Suprapubic skin (tissue), 4 donors: ENCODE measurements around the gene RTTN. TPM values are rescaled to one million over a fixed set of nuclear protein-coding genes. Genes with fewer than 3 reads are reported as not detected.
"Not testable (repeated sequence)": the region's sequence is repeated elsewhere in the genome, so short reads cannot be mapped to it uniquely, and the experiment has no call there.

ENCODE experiments used
- DNase-seq, 2 donors: peaks; one replicate each; pipeline ENCODE4 v3.0.0-alpha.2; 2019; ENCODE audit warnings: low spot score in 2 of 2
- H3K27ac ChIP-seq: fragments of 200-600 bp; sonication (generic); one replicate; pipeline ENCODE4 v1.5.1; 2019
- H3K27me3 ChIP-seq: fragments of 200-600 bp; sonication (generic); one replicate; pipeline ENCODE4 v1.5.1; 2019
- H3K36me3 ChIP-seq: fragments of 200-600 bp; sonication (generic); one replicate; pipeline ENCODE4 v1.5.1; 2019
- H3K4me1 ChIP-seq: fragments of 200-600 bp; sonication (generic); one replicate; pipeline ENCODE4 v1.5.1; 2019
- H3K4me3 ChIP-seq: fragments of 200-600 bp; sonication (generic); one replicate; pipeline ENCODE4 v1.5.1; 2019; ENCODE audit warnings: mild to moderate bottlenecking
- H3K9me3 ChIP-seq: fragments of 200-600 bp; sonication (generic); one replicate; pipeline ENCODE4 v1.5.1; 2019
- EP300 ChIP-seq: sonication (generic); formaldehyde crosslinking; IDR thresholded peaks from one replicate; pipeline ENCODE4 v1.6.1; 2017; ENCODE audit warnings: antibody characterized with exemption
- POLR2A ChIP-seq, 2 donors: fragments of 450-650 bp; IDR thresholded peaks; one replicate each; pipeline ENCODE4 v1.6.1; 2017; ENCODE audit warnings: antibody characterized with exemption in 2 of 2, mild to moderate bottlenecking in 2 of 2, moderate library complexity in 2 of 2
- POLR2AphosphoS5 ChIP-seq, 3 donors: sonication (generic); formaldehyde crosslinking; IDR thresholded peaks; one replicate each; pipeline ENCODE4 v1.6.1; 2017; ENCODE audit warnings: antibody characterized with exemption in 3 of 3
- WGBS: methylation state at CpG from one replicate; pipeline ENCODE4 v1.1.5; 2018; 5-methylcytosine and 5-hydroxymethylcytosine counted together
- total RNA-seq, 4 donors: library from RNA; depleted of rRNA; stranded (reverse); fragments of >200 nt; gene quantifications; one replicate each; pipeline ENCODE4 v1.1.0, GENCODE V29; 2016
- TF ChIP-seq, protein P1 (sequence below), 2 donors: fragments of 200-600 bp in 1 of 2; fragments of 450-650 bp in 1 of 2; sonication (generic) in 1 of 2; IDR thresholded peaks; one replicate each; pipeline ENCODE4 v1.5.1; 2016 to 2019; ENCODE audit warnings: antibody characterized with exemption in 2 of 2, mild to moderate bottlenecking in 1 of 2, moderate library complexity in 1 of 2

The RTTN gene
- total RNA-seq, 4 donors from 2014 or later, result 8.4 to 26.1 (median 12.5) TPM

DNA sequence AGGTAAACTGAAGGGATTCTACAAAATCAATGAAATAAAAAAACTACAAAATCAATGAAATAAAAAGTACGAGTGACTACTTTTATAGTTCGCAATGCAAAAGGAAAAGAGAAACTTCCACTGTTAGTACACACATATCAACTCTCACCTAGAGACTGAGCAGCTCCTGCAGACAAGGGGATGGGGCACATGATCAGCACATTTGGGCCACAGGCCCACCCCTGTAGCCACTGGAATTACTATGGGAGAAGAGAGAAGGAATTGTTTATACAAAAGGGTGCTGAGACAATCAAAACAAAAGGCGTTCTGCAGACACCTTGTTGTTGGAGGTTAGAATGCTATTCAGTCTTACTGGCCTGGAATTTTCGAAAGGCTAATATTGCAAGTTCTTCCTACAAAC is 223.1 kb downstream of the RTTN start:
- H3K36me3 ChIP-seq, result peaks cover 11% of the 10 kb centered on the region
- H3K27ac ChIP-seq, result no peak overlapping the region
- no peaks in the 10 kb centered on the region for H3K4me1 ChIP-seq
- no peak for TF ChIP-seq POLR2A (IDR thresholded peaks at IDR 0.05)
- WGBS, result 92% methylated on average over 4 of the region's 4 CpGs
- no peak overlapping the region for H3K4me3 ChIP-seq
- H3K9me3 ChIP-seq, result no peaks in the 10 kb centered on the region
- DNase-seq, result no peak
- no peaks in the 10 kb centered on the region for H3K27me3 ChIP-seq

DNA sequence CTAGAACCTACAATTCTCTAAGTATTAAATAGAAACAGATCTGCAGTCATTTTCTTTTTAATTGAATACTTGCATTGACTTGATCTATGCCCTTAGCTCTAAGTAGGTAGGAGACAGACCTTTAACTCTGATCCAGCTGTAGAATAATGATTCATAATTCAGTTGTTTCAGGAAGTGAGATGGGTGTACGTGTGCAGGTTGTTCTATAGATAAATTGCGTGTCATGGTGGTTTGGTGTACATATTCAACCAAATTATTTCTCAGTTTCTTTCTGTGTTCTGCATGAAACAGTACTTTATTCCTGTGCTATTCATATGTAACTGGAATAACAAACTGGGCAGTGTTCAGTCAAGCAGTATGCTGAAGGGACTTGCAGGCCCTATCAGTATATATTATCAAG is 223.5 kb downstream of the RTTN start:
- Histone ChIP-seq H3K36me3 (peaks cover 11% of the 10 kb centered on the region), H3K27me3 (no peaks in the 10 kb centered on the region), H3K4me3 (no peak overlapping the region), H3K4me1 (no peaks in the 10 kb centered on the region), H3K9me3 (no peaks in the 10 kb centered on the region), H3K27ac (no peak overlapping the region)
- no peak for DNase-seq
- TF ChIP-seq EP300, result no peak
- TF ChIP-seq, protein P1, sequence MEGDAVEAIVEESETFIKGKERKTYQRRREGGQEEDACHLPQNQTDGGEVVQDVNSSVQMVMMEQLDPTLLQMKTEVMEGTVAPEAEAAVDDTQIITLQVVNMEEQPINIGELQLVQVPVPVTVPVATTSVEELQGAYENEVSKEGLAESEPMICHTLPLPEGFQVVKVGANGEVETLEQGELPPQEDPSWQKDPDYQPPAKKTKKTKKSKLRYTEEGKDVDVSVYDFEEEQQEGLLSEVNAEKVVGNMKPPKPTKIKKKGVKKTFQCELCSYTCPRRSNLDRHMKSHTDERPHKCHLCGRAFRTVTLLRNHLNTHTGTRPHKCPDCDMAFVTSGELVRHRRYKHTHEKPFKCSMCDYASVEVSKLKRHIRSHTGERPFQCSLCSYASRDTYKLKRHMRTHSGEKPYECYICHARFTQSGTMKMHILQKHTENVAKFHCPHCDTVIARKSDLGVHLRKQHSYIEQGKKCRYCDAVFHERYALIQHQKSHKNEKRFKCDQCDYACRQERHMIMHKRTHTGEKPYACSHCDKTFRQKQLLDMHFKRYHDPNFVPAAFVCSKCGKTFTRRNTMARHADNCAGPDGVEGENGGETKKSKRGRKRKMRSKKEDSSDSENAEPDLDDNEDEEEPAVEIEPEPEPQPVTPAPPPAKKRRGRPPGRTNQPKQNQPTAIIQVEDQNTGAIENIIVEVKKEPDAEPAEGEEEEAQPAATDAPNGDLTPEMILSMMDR (IDR thresholded peaks at IDR 0.05), result no peak
- TF ChIP-seq POLR2A (IDR thresholded peaks at IDR 0.05), result no peak
- no peak for TF ChIP-seq POLR2AphosphoS5 (IDR thresholded peaks at IDR 0.05)
- WGBS, result 86% methylated on average over 2 of the region's 2 CpGs

DNA sequence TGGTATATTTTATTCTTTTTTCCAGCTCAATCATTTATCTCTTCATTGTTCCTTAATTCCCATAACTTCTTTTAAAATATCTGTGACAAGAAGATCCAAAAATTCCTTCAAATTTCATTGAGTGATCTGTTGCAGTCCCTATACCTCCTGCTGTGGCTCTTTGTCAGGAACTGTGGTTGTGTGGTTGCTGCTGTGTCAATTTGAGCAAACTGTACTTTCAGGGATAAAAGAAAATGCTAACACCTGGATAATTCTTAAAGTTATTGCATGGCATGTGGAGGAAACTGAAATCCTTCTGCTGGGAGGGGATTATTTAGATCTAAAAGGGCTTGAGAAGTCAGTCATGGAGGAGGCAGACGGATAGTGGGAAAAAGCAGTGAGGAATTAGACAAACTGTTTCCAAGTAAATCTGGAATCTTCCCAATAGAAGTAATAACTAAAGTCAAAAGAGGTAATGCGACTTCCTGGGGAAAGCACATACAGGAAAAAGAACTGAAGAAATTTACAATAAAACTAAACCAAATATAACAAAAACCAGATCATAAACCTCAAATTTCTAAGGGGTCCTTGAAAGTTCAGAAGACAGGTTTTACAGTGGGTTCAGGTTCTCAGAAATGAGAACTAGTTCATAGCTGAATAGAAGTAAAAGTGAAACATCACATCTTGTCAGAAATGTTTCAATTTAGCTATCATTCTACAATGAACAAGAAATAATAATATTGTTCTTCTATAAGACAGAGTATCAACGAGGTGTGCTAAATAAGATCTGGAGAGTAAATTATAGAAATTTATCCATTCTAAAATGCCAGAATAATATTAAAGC is 224.3 kb downstream of the RTTN start:
- Histone ChIP-seq H3K27ac (no peak overlapping the region), H3K27me3 (no peaks in the 10 kb centered on the region), H3K4me3 (no peak overlapping the region), H3K9me3 (peaks cover 5% of the 10 kb centered on the region), H3K36me3 (peaks cover 11% of the 10 kb centered on the region), H3K4me1 (no peaks in the 10 kb centered on the region)
- WGBS, result 72% methylated on average over 3 of the region's 3 CpGs
- TF ChIP-seq POLR2AphosphoS5 (IDR thresholded peaks at IDR 0.05) (no peak), EP300 (no peak), POLR2A (IDR thresholded peaks at IDR 0.05) (no peak)
- TF ChIP-seq, protein P1 (IDR thresholded peaks at IDR 0.05), result no peak
- DNase-seq, result no peak

DNA sequence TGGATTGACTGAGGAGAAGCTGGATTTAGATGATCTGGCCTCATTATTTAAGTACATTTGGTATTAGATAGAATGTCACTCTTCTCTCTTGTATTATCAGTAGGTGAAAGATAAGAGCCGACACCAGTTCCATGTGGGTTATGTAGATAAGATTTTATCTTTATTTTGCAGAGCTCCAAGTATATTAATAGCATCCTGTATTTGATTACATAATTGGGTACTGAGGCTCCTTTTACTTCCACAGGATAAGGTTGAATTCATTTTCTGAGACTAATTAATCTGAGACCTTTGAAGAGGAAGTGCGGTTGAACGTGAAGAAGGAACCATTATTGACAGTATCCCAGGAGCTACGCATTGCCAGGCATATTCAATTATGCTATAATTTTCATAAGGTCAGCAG is 225.0 kb downstream of the RTTN start:
- 62% methylated on average over 4 of the region's 4 CpGs for WGBS
- Histone ChIP-seq H3K27ac (no peak overlapping the region), H3K4me1 (no peaks in the 10 kb centered on the region), H3K4me3 (no peak overlapping the region), H3K36me3 (peaks cover 11% of the 10 kb centered on the region), H3K9me3 (peaks cover 11% of the 10 kb centered on the region), H3K27me3 (no peaks in the 10 kb centered on the region)
- DNase-seq, result no peak
- TF ChIP-seq, protein P1 (IDR thresholded peaks at IDR 0.05), result no peak

DNA sequence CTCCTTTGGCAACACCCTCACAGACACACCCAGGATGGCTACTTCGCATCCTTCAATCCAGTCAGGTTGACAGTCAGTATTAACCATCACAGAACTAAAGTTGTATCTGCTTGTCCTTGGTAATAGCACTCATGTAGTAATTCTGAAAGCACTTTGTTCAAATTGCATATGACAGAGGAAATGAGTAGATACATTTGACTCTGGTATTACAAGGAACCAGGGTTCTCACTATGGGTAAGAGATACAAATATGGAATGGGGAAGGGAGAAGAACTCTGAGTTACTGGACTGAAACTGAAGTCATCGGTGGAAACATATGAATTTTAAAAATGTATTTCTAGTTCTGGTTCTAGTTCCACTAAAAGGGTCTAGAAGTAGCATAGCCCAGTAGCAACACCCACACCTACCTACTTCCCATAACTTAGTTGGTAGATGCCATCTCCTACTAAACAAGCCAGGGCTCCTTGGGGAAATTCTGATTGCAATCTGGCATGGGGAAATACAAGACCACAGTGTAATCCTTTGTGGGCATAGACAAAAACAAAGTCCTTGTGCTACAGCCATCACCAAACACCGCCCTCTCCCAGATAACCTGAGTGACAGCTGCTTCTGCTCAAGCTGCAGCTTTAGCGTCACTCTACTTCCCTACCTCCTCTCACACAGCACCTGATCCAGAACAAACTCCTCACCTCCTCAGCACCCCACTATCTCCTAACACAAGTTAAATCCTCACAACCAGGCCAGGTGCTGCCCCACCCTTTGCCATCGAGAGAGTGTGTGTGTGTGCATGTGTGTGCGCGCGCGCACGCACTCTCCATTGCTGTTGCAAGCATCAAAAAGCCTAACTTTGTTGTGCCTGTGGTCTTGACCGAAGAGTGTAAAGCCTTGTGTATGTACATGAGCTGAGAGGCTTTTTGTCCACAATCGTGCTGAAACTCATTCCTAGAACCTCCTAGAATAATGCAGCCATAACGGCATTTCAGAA is 226.5 kb downstream of the RTTN start:
- H3K27ac ChIP-seq, result no peak overlapping the region
- no peaks in the 10 kb centered on the region for H3K4me1 ChIP-seq
- no peak for DNase-seq
- WGBS, result 87% methylated on average over 13 of the region's 13 CpGs
- peaks cover 11% of the 10 kb centered on the region for H3K9me3 ChIP-seq
- no peaks in the 10 kb centered on the region for H3K27me3 ChIP-seq
- peaks cover 6% of the 10 kb centered on the region for H3K36me3 ChIP-seq
- H3K4me3 ChIP-seq, result no peak overlapping the region
- TF ChIP-seq POLR2AphosphoS5 (IDR thresholded peaks at IDR 0.05), result no peak
- no peak for TF ChIP-seq POLR2A (IDR thresholded peaks at IDR 0.05)
- TF ChIP-seq, protein P1 (IDR thresholded peaks at IDR 0.05), result no peak
- no peak for TF ChIP-seq EP300

DNA sequence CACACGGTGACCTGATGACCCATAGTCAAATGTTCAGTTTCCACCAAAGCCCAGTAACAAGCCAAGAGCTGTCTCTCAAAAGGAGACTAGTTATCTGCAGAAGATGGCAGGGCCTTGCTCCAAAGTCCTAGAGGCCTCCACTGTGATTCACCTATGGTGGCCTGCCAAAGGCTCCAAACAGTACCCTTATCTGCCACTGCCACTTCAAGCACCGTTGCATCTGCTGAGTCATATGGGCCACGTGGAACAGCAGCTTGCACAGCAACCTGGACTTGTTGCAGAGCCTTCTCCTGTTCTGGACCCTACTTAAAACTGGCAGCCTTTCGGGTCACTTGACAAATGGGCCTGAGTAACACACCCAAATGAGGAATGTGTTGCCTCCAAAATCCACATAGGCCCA is 230.2 kb downstream of the RTTN start:
- not testable (repeated sequence) for DNase-seq, H3K36me3 ChIP-seq, H3K27ac ChIP-seq, H3K27me3 ChIP-seq, H3K4me3 ChIP-seq, H3K4me1 ChIP-seq
- peaks cover 21% of the 10 kb centered on the region for H3K9me3 ChIP-seq
- WGBS, result 94% methylated on average over 3 of the region's 4 CpGs
